ENCODE data around the gene TRPC4.
"Not testable (repeated sequence)": the region's sequence is repeated elsewhere in the genome, so short reads cannot be mapped to it uniquely, and the experiment has no call there.

TRPC4 gene

GRCh38 chr13:37811441-37811840, 58.1 kb downstream of the TRPC4 start:
- H3K4ac ChIP-seq (ENCODE audit: low read length) = no peak overlapping the region
- H3K9ac ChIP-seq (ENCODE audit: low read depth, low read length, poor library complexity) = no peak overlapping the region
- H4K91ac ChIP-seq (ENCODE audit: low read depth, low read length, poor library complexity) = no peak overlapping the region
- WGBS, 2 donors (ENCODE audit: extremely low coverage in 2 of 2, insufficient read length in 2 of 2, insufficient replicate concordance in 1 of 2) = no CpG with 5 or more reads among the region's 2 CpGs
- no peak overlapping the region for H2BK5ac ChIP-seq (ENCODE audit: low read length)
- no peak overlapping the region for H2BK120ac ChIP-seq (ENCODE audit: low read depth, low read length)
- H3K23ac ChIP-seq (ENCODE audit: low read depth, low read length, poor library complexity) = no peak overlapping the region
- no peaks in the 10 kb centered on the region for H3K79me1 ChIP-seq (ENCODE audit: low read depth, low read length)
- H4K8ac ChIP-seq (ENCODE audit: low read depth, low read length) = no peak overlapping the region
- H2BK12ac ChIP-seq (ENCODE audit: low read length) = no peak overlapping the region
- no peaks in the 10 kb centered on the region for H3K27me3 ChIP-seq (ENCODE audit: control insufficient read depth in 3 of 3, insufficient read depth in 3 of 3, low read depth in 1 of 3, low read length in 3 of 3)
- H3K4me1 ChIP-seq (ENCODE audit: control insufficient read depth in 2 of 2, insufficient read depth in 1 of 2, low read depth in 1 of 2, low read length in 2 of 2) = no peaks in the 10 kb centered on the region
- no peaks in the 10 kb centered on the region for H3K36me3 ChIP-seq (replicated peaks in 1 of 2; ENCODE audit: control insufficient read depth in 2 of 2, insufficient read depth in 2 of 2, low read length in 2 of 2)
- no peak overlapping the region for H2AK5ac ChIP-seq (ENCODE audit: low read depth, low read length)
- H3K9me3 ChIP-seq (replicated peaks in 1 of 2; ENCODE audit: control insufficient read depth in 2 of 2, insufficient read depth in 1 of 2, low read depth in 1 of 2, low read length in 2 of 2) = peaks cover 0 to 5% of the 10 kb centered on the region in 2 donors
- H3K27ac ChIP-seq (replicated peaks; ENCODE audit: low read length) = no peak overlapping the region
- no peak for DNase-seq (ENCODE audit: low spot score)
- no peak overlapping the region for H3K4me2 ChIP-seq (ENCODE audit: insufficient read depth, low read length, poor library complexity, severe bottlenecking)
- H2AFZ ChIP-seq (ENCODE audit: low read length) = no peak overlapping the region
- H3K14ac ChIP-seq (ENCODE audit: low read length) = no peak overlapping the region
- H2BK15ac ChIP-seq (ENCODE audit: low read length) = no peak overlapping the region
- H3K4me3 ChIP-seq (ENCODE audit: low read length in 2 of 2) = no peak overlapping the region
- H3K18ac ChIP-seq (ENCODE audit: low read length) = no peak overlapping the region

- Histone ChIP-seq H3K27ac (replicated peaks; ENCODE audit: low read length) (no peak overlapping the region), H4K91ac (ENCODE audit: low read depth, low read length, poor library complexity) (no peak overlapping the region), H4K8ac (ENCODE audit: low read depth, low read length) (no peak overlapping the region), H2AFZ (ENCODE audit: low read length) (no peak overlapping the region), H3K36me3 (replicated peaks in 1 of 2; ENCODE audit: control insufficient read depth in 2 of 2, insufficient read depth in 2 of 2, low read length in 2 of 2) (no peaks in the 10 kb centered on the region), H3K4me3 (ENCODE audit: low read length in 2 of 2) (no peak overlapping the region), H3K4me1 (ENCODE audit: control insufficient read depth in 2 of 2, insufficient read depth in 1 of 2, low read depth in 1 of 2, low read length in 2 of 2) (no peaks in the 10 kb centered on the region), H3K14ac (ENCODE audit: low read length) (no peak overlapping the region), H3K9me3 (replicated peaks in 1 of 2; ENCODE audit: control insufficient read depth in 2 of 2, insufficient read depth in 1 of 2, low read depth in 1 of 2, low read length in 2 of 2) (no peaks in the 10 kb centered on the region), H2BK12ac (ENCODE audit: low read length) (no peak overlapping the region), H3K4me2 (ENCODE audit: insufficient read depth, low read length, poor library complexity, severe bottlenecking) (no peak overlapping the region), H2BK15ac (ENCODE audit: low read length) (no peak overlapping the region), H3K23ac (ENCODE audit: low read depth, low read length, poor library complexity) (no peak overlapping the region), H3K79me1 (ENCODE audit: low read depth, low read length) (no peaks in the 10 kb centered on the region), H2AK5ac (ENCODE audit: low read depth, low read length) (no peak overlapping the region), H2BK5ac (ENCODE audit: low read length) (no peak overlapping the region), H3K4ac (ENCODE audit: low read length) (no peak overlapping the region), H3K27me3 (ENCODE audit: control insufficient read depth in 3 of 3, insufficient read depth in 3 of 3, low read depth in 1 of 3, low read length in 3 of 3) (no peaks in the 10 kb centered on the region), H3K9ac (ENCODE audit: low read depth, low read length, poor library complexity) (no peak overlapping the region), H2BK120ac (ENCODE audit: low read depth, low read length) (no peak overlapping the region), H3K18ac (ENCODE audit: low read length) (no peak overlapping the region)
- no peak for DNase-seq (ENCODE audit: low spot score)
- WGBS, 2 donors (ENCODE audit: extremely low coverage in 2 of 2, insufficient read length in 2 of 2, insufficient replicate concordance in 1 of 2) = no CpG with 5 or more reads among the region's 3 CpGs
Observed at GRCh38 chr13:37806666-37807065, 62.9 kb downstream of the TRPC4 start.

- Histone ChIP-seq H2BK15ac (ENCODE audit: low read length) (no peak overlapping the region), H2AFZ (ENCODE audit: low read length) (no peak overlapping the region), H2BK12ac (ENCODE audit: low read length) (no peak overlapping the region), H2AK5ac (ENCODE audit: low read depth, low read length) (no peak overlapping the region), H2BK5ac (ENCODE audit: low read length) (no peak overlapping the region), H3K4me3 (ENCODE audit: low read length in 2 of 2) (no peak overlapping the region), H3K27me3 (ENCODE audit: control insufficient read depth in 3 of 3, insufficient read depth in 3 of 3, low read depth in 1 of 3, low read length in 3 of 3) (no peaks in the 10 kb centered on the region), H3K23ac (ENCODE audit: low read depth, low read length, poor library complexity) (no peak overlapping the region), H4K91ac (ENCODE audit: low read depth, low read length, poor library complexity) (no peak overlapping the region), H3K79me1 (ENCODE audit: low read depth, low read length) (no peaks in the 10 kb centered on the region), H3K4me2 (ENCODE audit: insufficient read depth, low read length, poor library complexity, severe bottlenecking) (no peak overlapping the region), H4K8ac (ENCODE audit: low read depth, low read length) (no peak overlapping the region), H3K9ac (ENCODE audit: low read depth, low read length, poor library complexity) (no peak overlapping the region), H3K4ac (ENCODE audit: low read length) (no peak overlapping the region), H3K9me3 (replicated peaks in 1 of 2; ENCODE audit: control insufficient read depth in 2 of 2, insufficient read depth in 1 of 2, low read depth in 1 of 2, low read length in 2 of 2) (no peaks in the 10 kb centered on the region), H3K36me3 (replicated peaks in 1 of 2; ENCODE audit: control insufficient read depth in 2 of 2, insufficient read depth in 2 of 2, low read length in 2 of 2) (no peaks in the 10 kb centered on the region), H3K27ac (replicated peaks; ENCODE audit: low read length) (no peak overlapping the region), H3K18ac (ENCODE audit: low read length) (no peak overlapping the region), H3K4me1 (ENCODE audit: control insufficient read depth in 2 of 2, insufficient read depth in 1 of 2, low read depth in 1 of 2, low read length in 2 of 2) (no peaks in the 10 kb centered on the region), H3K14ac (ENCODE audit: low read length) (no peak overlapping the region), H2BK120ac (ENCODE audit: low read depth, low read length) (no peak overlapping the region)
- DNase-seq (ENCODE audit: low spot score) = no peak
- no CpG with 5 or more reads among the region's 3 CpGs for WGBS, 2 donors (ENCODE audit: extremely low coverage in 2 of 2, insufficient read length in 2 of 2, insufficient replicate concordance in 1 of 2)
Observed at GRCh38 chr13:37797631-37798030, 71.9 kb downstream of the TRPC4 start.

- not testable (repeated sequence) for H3K9ac ChIP-seq (ENCODE audit: low read depth, low read length, poor library complexity); H3K14ac ChIP-seq (ENCODE audit: low read length); H2BK12ac ChIP-seq (ENCODE audit: low read length); H3K4me2 ChIP-seq (ENCODE audit: insufficient read depth, low read length, poor library complexity, severe bottlenecking); H3K23ac ChIP-seq (ENCODE audit: low read depth, low read length, poor library complexity); H4K91ac ChIP-seq (ENCODE audit: low read depth, low read length, poor library complexity); H3K18ac ChIP-seq (ENCODE audit: low read length); H3K4me1 ChIP-seq (ENCODE audit: control insufficient read depth in 2 of 2, insufficient read depth in 1 of 2, low read depth in 1 of 2, low read length in 2 of 2); H3K79me1 ChIP-seq (ENCODE audit: low read depth, low read length); DNase-seq (ENCODE audit: low spot score); H3K27me3 ChIP-seq (ENCODE audit: control insufficient read depth in 3 of 3, insufficient read depth in 3 of 3, low read depth in 1 of 3, low read length in 3 of 3); H3K36me3 ChIP-seq (replicated peaks in 1 of 2; ENCODE audit: control insufficient read depth in 2 of 2, insufficient read depth in 2 of 2, low read length in 2 of 2); H2AFZ ChIP-seq (ENCODE audit: low read length); H2BK120ac ChIP-seq (ENCODE audit: low read depth, low read length); H3K4ac ChIP-seq (ENCODE audit: low read length); H3K27ac ChIP-seq (replicated peaks; ENCODE audit: low read length); H4K8ac ChIP-seq (ENCODE audit: low read depth, low read length); H3K4me3 ChIP-seq (ENCODE audit: low read length in 2 of 2); H2AK5ac ChIP-seq (ENCODE audit: low read depth, low read length); H2BK15ac ChIP-seq (ENCODE audit: low read length); H2BK5ac ChIP-seq (ENCODE audit: low read length); H3K9me3 ChIP-seq (replicated peaks in 1 of 2; ENCODE audit: control insufficient read depth in 2 of 2, insufficient read depth in 1 of 2, low read depth in 1 of 2, low read length in 2 of 2)
- WGBS, 2 donors (ENCODE audit: extremely low coverage in 2 of 2, insufficient read length in 2 of 2, insufficient replicate concordance in 1 of 2) = no CpG with 5 or more reads among the region's 4 CpGs
Observed at GRCh38 chr13:37796795-37797194, 72.8 kb downstream of the TRPC4 start.
